Tibial nerve (tissue), 4 donors: Measurements from ENCODE around the gene ERN1.

Experiments used
- EP300 ChIP-seq, 2 donors: sonication (generic); formaldehyde crosslinking; IDR thresholded peaks; one replicate each; pipeline ENCODE4 v1.6.1; 2017; ENCODE audit warnings: antibody characterized with exemption in 2 of 2, mild to moderate bottlenecking in 1 of 2
- POLR2A ChIP-seq, 2 donors: fragments of 450-650 bp; IDR thresholded peaks; one replicate each; pipeline ENCODE4 v1.6.1; 2017; ENCODE audit warnings: antibody characterized with exemption in 2 of 2, mild to moderate bottlenecking in 2 of 2, moderate library complexity in 2 of 2
- TF ChIP-seq, protein P1 (sequence below), 5 experiments: fragments of 200-600 bp in 3 of 5; fragments of 450-650 bp in 2 of 5; sonication (generic) in 3 of 5; IDR thresholded peaks; one replicate each; pipeline ENCODE4 v1.5.1; 2016 to 2019; ENCODE audit warnings: antibody characterized with exemption in 5 of 5, mild to moderate bottlenecking in 3 of 5, moderate library complexity in 2 of 5

DNA sequence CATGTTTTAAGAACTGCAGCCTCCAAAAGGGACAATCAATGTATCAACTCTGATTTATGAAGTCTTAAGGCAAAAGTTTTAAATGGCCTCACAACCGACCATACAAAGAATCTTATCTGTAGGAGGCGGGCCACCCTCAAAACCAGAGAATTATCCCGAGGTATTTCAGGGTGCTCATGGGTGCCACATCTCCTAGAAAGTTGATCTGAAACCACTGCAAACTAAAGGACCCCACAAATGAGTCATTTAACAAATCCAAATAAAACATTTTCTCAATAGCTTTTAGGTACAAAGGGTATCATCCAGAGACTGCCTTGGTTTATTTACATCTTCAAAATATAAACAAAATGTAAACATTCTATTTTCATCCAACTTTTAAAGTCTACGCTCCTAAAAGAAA, 6.8 kb downstream of the ERN1 start:
- TF ChIP-seq, protein P1, sequence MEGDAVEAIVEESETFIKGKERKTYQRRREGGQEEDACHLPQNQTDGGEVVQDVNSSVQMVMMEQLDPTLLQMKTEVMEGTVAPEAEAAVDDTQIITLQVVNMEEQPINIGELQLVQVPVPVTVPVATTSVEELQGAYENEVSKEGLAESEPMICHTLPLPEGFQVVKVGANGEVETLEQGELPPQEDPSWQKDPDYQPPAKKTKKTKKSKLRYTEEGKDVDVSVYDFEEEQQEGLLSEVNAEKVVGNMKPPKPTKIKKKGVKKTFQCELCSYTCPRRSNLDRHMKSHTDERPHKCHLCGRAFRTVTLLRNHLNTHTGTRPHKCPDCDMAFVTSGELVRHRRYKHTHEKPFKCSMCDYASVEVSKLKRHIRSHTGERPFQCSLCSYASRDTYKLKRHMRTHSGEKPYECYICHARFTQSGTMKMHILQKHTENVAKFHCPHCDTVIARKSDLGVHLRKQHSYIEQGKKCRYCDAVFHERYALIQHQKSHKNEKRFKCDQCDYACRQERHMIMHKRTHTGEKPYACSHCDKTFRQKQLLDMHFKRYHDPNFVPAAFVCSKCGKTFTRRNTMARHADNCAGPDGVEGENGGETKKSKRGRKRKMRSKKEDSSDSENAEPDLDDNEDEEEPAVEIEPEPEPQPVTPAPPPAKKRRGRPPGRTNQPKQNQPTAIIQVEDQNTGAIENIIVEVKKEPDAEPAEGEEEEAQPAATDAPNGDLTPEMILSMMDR (IDR thresholded peaks at IDR 0.05): no peak
- TF ChIP-seq EP300 (IDR thresholded peaks at IDR 0.05) (no peak), POLR2A (IDR thresholded peaks at IDR 0.05) (no peak)
